Muscle of back (tissue), 11 donors: ENCODE measurements around the gene DHRS7C. TPM values are rescaled to one million over a fixed set of nuclear protein-coding genes. Genes with fewer than 3 reads are reported as not detected.

ENCODE experiments used
- DNase-seq, 3 donors: peaks; one replicate each; pipeline versions ENCODE4 v3.0.0 to v3.0.0-alpha.2; 2013
- polyA plus RNA-seq, 10 donors: library from polyadenylated mRNA; unstranded; fragments of 120-200 nt; gene quantifications; one replicate each; pipeline ENCODE4 v1.2.1, GENCODE V29; 2013; ENCODE audit not compliant: insufficient read length in 10 of 10

DHRS7C gene
- polyA plus RNA-seq, 10 donors, result 41.5 to 99.6 (median 88.4) TPM

DNA sequence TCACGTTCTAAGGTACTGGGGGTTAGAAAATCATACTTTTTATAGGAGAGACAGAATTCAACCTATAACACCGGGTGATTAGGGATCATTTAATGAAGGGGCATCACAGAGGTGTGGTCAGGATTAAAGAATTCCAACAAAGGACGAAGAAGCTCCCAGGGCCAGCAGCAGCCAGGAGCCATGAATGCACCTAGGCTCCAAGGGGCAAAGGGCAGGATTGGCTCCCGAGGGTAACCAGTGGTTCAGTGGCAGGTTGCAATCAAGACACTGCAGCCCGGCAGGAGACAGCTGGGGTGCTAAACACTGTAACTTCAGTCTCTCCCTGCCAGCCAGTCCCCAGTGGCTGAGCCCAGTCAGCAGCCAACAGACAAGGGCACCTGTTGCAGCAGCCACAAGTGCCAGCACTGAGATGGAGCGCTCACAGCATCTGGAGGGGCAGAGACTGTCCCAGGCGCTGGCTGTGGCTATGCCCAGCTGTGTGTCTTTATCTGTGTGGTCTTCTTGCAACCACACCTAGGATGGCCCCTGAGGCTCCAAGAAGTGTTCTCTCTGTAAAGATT is 23.9 kb downstream of the DHRS7C start:
- no peak for DNase-seq

GRCh38 chr17:9766970-9767369 is 24.4 kb downstream of the DHRS7C start:
- DNase-seq, result no peak

GRCh38 chr17:9765322-9765721 is 26.1 kb downstream of the DHRS7C start:
- no peak for DNase-seq

GRCh38 chr17:9763643-9764042 is 27.7 kb downstream of the DHRS7C start:
- no peak for DNase-seq

GRCh38 chr17:9760266-9760665 is 31.1 kb downstream of the DHRS7C start:
- DNase-seq, result no peak

DNA sequence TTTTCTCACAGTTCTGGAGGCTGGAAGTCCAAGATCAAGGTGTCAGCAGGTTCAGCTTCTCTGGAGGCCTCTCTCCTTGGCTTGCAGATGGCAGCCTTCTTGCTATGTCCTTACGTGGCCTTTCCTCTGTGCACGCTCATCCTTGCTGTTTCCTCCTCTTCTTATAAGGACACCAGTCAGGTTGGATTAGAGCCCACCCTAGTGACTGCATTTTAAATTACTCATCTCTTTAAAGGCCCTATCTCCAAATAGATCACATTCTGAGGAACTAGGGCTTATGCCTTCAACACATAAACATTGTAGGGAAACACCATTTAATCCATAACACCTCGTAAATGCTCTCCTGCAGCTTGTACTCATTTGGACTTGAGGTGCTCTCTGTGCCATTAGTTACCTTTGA is 36.3 kb downstream of the DHRS7C start:
- no peak for DNase-seq

DNA sequence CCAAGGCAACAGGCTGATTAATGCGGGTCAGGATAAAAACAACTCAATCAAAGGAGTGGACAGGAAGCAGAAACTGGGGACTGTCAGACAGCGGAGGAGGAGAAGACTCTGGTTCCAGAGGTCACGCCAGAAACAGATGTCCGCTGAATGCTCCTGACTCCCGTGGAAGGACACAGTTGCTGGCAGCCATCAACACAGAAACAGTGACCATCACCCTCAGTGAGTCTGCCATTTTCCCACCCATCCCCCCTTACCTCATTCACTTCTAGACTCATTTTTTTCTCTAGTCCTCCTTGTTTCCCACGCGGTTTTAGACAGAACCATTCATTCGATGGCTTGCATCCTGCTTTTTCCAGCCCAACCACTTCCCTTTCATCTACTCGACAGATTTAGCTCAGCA is 40.9 kb downstream of the DHRS7C start:
- DNase-seq, result peak in 1 of 3 donors; percentile 6

- no peak for DNase-seq
These were observed 61.5 kb downstream of the DHRS7C start for GRCh38 chr17:9729735-9730420.

GRCh38 chr17:9729034-9729650 is 62.2 kb downstream of the DHRS7C start:
- peak; percentile 47 to 65 (median 49) for DNase-seq

- no peak for DNase-seq
These were observed 62.8 kb downstream of the DHRS7C start for GRCh38 chr17:9728564-9728963.

DNA sequence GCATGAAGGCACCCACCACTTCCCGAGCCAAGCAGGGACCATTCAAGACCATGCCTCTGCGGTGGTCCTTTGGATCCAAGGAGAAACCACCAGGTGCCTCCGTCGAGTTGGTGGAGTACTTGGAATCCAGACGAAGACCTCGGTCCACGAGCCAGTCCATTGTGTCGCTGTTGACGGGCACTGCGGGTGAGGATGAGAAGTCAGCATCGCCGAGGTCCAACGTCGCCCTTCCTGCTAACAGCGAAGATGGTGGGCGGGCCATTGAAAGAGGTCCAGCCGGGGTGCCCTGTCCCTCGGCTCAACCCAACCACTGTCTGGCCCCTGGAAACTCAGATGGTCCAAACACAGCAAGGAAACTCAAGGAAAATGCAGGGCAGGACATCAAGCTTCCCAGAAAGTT is 63.4 kb downstream of the DHRS7C start:
- no peak for DNase-seq

DNA sequence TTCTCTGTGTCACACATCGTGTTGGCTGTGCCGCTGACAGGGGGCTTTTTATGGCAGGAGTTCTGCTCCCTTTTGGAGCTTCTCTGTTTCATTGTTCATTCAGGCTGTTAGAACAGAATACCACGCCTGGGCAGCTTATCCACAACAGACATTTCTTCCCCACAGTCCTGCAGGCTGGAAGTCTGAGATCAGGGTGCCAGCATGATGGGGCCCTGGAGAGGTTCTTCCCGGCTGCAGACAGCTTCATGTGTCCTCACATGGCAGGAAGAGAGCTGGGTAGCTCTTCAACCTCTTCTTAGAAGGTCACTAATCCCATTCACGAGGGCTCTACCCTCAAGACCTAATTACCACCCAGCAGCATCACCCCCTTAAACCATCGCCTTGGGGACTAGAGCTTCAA is 65.1 kb downstream of the DHRS7C start:
- DNase-seq, result no peak

- peak in 1 of 3 donors; percentile 33 for DNase-seq
These were observed 65.8 kb downstream of the DHRS7C start for GRCh38 chr17:9725575-9725974.

Other genes starting within 250 kb of the DHRS7C start
- gene STX8, start 215.8 kb downstream of the DHRS7C start, polyA plus RNA-seq, result 10 to 100 TPM; 43.2 to 49.1 (median 45.6) TPM
- gene CFAP52, start 214.9 kb downstream of the DHRS7C start, polyA plus RNA-seq, result under 1 TPM in 5 of 10 donors, not detected in 5; 0.16 to 0.53 (median 0.35) TPM
- gene USP43, start 146.1 kb downstream of the DHRS7C start, polyA plus RNA-seq, result under 1 TPM; 0.33 to 0.90 (median 0.58) TPM
- gene GSG1L2, start 30.5 kb upstream of the DHRS7C start, polyA plus RNA-seq, result not detected
- gene GLP2R, start 34.3 kb upstream of the DHRS7C start, polyA plus RNA-seq, result under 1 TPM in 4 of 10 donors, not detected in 6; 0.05 to 0.15 (median 0.08) TPM
- 1 to 10 TPM in 2 of 10 donors, under 1 TPM in 6, not detected in 2; 0.24 to 1.1 (median 0.59) TPM for gene RCVRN, start 113.7 kb upstream of the DHRS7C start, polyA plus RNA-seq